Measurements from ENCODE around the gene DCC.

The DCC gene

DNA sequence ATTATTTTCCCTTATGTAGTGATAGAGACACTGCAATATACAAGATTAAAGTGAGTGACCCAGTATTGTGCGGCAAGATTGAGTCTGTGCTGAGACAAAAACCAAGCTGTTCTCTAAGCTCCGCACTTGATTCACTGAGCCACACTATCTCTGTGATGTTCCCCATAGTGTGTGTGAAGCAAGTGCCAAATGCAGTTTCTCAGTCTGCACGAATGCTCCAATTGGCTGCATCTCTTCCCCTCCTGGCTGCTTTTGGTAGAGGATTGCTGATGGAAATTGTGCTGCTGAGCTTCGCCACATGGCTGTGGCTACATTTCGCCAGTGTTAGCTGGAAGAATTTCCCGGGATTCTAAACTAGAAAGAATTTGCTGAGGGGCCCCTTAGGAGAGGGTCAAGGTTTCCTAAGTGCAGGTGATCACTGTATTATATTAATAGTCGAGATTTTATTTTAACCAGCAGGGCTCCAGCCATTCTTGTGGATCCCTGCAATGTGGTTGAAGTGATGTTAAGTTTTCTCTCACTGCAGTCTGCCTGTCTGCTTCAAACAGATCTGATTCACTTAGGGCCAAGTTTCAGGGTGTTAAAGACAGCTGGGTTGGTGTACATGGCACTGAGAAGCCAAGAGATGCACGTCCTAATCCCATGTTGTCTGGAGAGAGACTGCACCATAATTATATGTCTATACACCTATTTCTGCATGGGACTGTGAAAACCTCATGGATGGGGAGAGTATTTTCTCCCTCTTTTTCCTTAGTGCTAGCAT, 317.2 kb downstream of the DCC start:
- no peaks in the 10 kb centered on the region for H4K20me1 ChIP-seq (ENCODE audit: control insufficient read depth, insufficient read depth, low read depth, low read length)
- no peak overlapping the region for H3K4me3 ChIP-seq (ENCODE audit: low read length)
- H3K27ac ChIP-seq (ENCODE audit: low read depth, low read length), result no peak overlapping the region
- no peak for TF ChIP-seq EZH2phosphoT487 (IDR thresholded peaks at IDR 0.05; ENCODE audit: borderline replicate concordance, low read length)
- TF ChIP-seq, protein P1, sequence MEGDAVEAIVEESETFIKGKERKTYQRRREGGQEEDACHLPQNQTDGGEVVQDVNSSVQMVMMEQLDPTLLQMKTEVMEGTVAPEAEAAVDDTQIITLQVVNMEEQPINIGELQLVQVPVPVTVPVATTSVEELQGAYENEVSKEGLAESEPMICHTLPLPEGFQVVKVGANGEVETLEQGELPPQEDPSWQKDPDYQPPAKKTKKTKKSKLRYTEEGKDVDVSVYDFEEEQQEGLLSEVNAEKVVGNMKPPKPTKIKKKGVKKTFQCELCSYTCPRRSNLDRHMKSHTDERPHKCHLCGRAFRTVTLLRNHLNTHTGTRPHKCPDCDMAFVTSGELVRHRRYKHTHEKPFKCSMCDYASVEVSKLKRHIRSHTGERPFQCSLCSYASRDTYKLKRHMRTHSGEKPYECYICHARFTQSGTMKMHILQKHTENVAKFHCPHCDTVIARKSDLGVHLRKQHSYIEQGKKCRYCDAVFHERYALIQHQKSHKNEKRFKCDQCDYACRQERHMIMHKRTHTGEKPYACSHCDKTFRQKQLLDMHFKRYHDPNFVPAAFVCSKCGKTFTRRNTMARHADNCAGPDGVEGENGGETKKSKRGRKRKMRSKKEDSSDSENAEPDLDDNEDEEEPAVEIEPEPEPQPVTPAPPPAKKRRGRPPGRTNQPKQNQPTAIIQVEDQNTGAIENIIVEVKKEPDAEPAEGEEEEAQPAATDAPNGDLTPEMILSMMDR (IDR thresholded peaks at IDR 0.05; ENCODE audit: low read depth, low read length, poor library complexity, severe bottlenecking), result no peak
- no peaks in the 10 kb centered on the region for H3F3A ChIP-seq (ENCODE audit: control insufficient read depth, insufficient read depth)
- H3K4me1 ChIP-seq (ENCODE audit: control insufficient read depth, low read length), result no peaks in the 10 kb centered on the region
- no peak overlapping the region for H3K4me2 ChIP-seq (ENCODE audit: low read length)
- no peaks in the 10 kb centered on the region for H3K9me3 ChIP-seq (ENCODE audit: control insufficient read depth, insufficient read depth, low read length)
- H3K27me3 ChIP-seq (ENCODE audit: control insufficient read depth, low read length), result no peaks in the 10 kb centered on the region
- H3K36me3 ChIP-seq (ENCODE audit: control insufficient read depth, low read length), result no peaks in the 10 kb centered on the region
- H3K79me2 ChIP-seq (ENCODE audit: control insufficient read depth, low read length), result no peaks in the 10 kb centered on the region
- no peaks in the 10 kb centered on the region for H3K9me2 ChIP-seq (replicated peaks; ENCODE audit: control insufficient read depth, low read length)

DNA sequence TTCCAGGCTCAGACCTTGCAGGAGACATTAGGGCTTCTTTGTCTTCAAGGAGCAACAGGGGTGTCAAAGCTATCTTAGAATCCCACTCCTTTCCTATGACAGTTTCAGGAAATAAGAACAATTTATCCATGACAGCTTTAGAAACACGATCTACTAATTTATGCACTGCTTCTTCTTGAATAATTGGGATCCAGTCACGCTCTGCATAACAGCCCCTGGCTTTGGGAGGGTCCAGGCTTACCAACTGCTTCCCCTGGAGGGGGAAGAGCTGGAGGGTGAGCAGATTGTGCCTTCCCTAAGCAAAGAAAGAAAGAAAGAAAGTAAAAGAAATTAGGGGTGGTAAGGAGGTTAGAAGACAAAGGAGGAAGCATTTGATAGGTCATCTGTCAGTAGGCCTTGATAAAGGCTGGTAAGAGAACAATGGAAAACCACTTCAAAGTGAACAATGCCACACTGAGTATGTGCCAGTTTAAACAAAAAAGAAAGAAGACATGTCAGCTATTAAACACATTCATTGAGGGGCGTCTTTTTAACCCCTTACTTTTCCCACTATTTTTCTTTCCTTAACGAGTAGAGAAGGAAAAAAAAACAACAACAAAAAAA, 327.6 kb downstream of the DCC start:
- H3K4me3 ChIP-seq (ENCODE audit: low read length), result no peak overlapping the region
- no peaks in the 10 kb centered on the region for H3F3A ChIP-seq (ENCODE audit: control insufficient read depth, insufficient read depth)
- no peaks in the 10 kb centered on the region for H3K36me3 ChIP-seq (ENCODE audit: control insufficient read depth, low read length)
- H3K27me3 ChIP-seq (ENCODE audit: control insufficient read depth, low read length), result no peaks in the 10 kb centered on the region
- no peaks in the 10 kb centered on the region for H3K9me3 ChIP-seq (ENCODE audit: control insufficient read depth, insufficient read depth, low read length)
- no peak overlapping the region for H3K27ac ChIP-seq (ENCODE audit: low read depth, low read length)
- no peaks in the 10 kb centered on the region for H3K4me1 ChIP-seq (ENCODE audit: control insufficient read depth, low read length)
- no peak for TF ChIP-seq EZH2phosphoT487 (IDR thresholded peaks at IDR 0.05; ENCODE audit: borderline replicate concordance, low read length)
- TF ChIP-seq, protein P1 (IDR thresholded peaks at IDR 0.05; ENCODE audit: low read depth, low read length, poor library complexity, severe bottlenecking), result no peak
- no peaks in the 10 kb centered on the region for H3K9me2 ChIP-seq (replicated peaks; ENCODE audit: control insufficient read depth, low read length)
- no peak overlapping the region for H3K4me2 ChIP-seq (ENCODE audit: low read length)
- no peaks in the 10 kb centered on the region for H4K20me1 ChIP-seq (ENCODE audit: control insufficient read depth, insufficient read depth, low read depth, low read length)
- H3K79me2 ChIP-seq (ENCODE audit: control insufficient read depth, low read length), result no peaks in the 10 kb centered on the region

DNA sequence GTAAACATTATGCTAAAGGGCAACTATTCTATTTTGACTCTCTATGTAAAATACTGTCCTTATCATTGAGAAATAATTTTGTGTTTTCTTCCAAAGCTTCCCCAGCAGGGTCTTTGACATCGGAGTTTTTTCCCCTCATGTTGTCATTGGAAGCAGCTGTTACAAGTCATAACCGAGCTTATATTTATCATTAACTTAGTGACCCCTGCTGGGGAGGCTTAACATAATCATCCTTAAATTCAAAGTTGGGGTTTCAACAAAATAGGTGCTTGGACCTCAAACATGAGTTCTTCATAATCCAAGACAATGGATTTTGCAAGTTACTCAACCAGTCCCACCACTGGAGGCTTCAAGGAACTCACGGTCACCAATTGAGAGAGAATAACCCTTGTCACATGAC, 330.9 kb downstream of the DCC start:
- no peak for TF ChIP-seq EZH2phosphoT487 (IDR thresholded peaks at IDR 0.05; ENCODE audit: borderline replicate concordance, low read length)
- TF ChIP-seq, protein P1 (IDR thresholded peaks at IDR 0.05; ENCODE audit: low read depth, low read length, poor library complexity, severe bottlenecking), result no peak
- Histone ChIP-seq H3K4me2 (ENCODE audit: low read length) (no peak overlapping the region), H3K36me3 (ENCODE audit: control insufficient read depth, low read length) (no peaks in the 10 kb centered on the region), H3K27ac (ENCODE audit: low read depth, low read length) (no peak overlapping the region), H3K4me1 (ENCODE audit: control insufficient read depth, low read length) (no peaks in the 10 kb centered on the region), H3F3A (ENCODE audit: control insufficient read depth, insufficient read depth) (no peaks in the 10 kb centered on the region), H3K9me3 (ENCODE audit: control insufficient read depth, insufficient read depth, low read length) (no peaks in the 10 kb centered on the region), H3K9me2 (replicated peaks; ENCODE audit: control insufficient read depth, low read length) (no peaks in the 10 kb centered on the region), H4K20me1 (ENCODE audit: control insufficient read depth, insufficient read depth, low read depth, low read length) (no peaks in the 10 kb centered on the region), H3K27me3 (ENCODE audit: control insufficient read depth, low read length) (no peaks in the 10 kb centered on the region), H3K4me3 (ENCODE audit: low read length) (no peak overlapping the region), H3K79me2 (ENCODE audit: control insufficient read depth, low read length) (no peaks in the 10 kb centered on the region)
